ENCODE data around the gene EXOSC6. TPM values are rescaled to one million over a fixed set of nuclear protein-coding genes. Genes with fewer than 3 reads are reported as not detected.

EXOSC6 gene
- total and polyA plus RNA-seq, 2 of the 4 experiments (the other 2 are of a cell fraction): 5.8 to 7.0 TPM

DNA sequence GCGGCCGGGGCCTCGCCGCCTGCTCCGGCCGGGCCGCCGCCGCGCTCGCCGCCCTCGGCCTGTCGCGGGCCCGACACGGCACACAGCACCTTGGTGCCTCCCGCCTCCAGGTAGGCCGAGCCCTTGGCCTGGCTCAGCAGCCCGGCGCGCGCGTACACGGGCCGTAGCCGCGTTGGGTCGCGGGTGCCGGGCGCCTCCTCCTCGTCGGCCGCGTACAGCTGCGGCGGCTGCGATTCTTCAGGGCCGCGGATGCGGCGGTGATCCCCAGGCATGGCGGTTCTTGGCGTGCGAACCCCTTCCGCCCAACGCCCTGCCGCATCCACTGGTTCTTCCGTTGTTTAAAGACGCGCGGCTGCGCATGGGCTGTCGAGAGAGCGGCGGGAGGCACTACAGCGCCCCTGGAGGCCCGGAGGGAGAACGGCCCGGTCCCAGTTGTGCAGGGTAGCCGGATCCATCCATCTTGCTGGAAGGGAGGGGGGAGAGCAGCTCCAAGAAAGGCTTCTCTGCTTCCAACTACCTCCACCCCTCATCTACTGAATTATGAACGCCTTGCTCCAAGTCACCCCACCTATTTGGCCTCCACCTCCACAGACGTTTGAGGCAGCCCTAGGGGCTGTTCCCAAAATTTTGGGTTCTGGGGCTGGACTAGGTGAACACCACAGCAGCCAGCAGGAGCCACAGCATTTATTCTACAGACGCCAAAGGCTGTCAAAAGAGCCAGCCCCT is at the start of gene EXOSC6 (continued):
- TF ChIP-seq MAFK (IDR thresholded peaks at IDR 0.05; ENCODE audit: low read depth, low read length): no peak
- TF ChIP-seq CEBPB (IDR thresholded peaks at IDR 0.05; ENCODE audit: low read depth, low read length): no peak

- no peak for ATAC-seq (ENCODE audit: low read depth)
- peaks cover 3% of the 10 kb centered on the region; the same call in 1 of the 2 replicates for H3K4me1 ChIP-seq (ENCODE audit: control insufficient read depth, insufficient read depth, low read length)
- DNase-seq: no peak
- H3K9ac ChIP-seq (ENCODE audit: low read depth, low read length): no peak overlapping the region
- no peak overlapping the region for H2AK5ac ChIP-seq (ENCODE audit: low read depth, low read length)
- H3K4ac ChIP-seq (ENCODE audit: low read depth, low read length): no peak overlapping the region
- no peak overlapping the region for H2AK9ac ChIP-seq (replicated peaks; ENCODE audit: low read depth, low read length, poor library complexity)
- H3K4me2 ChIP-seq (ENCODE audit: low read depth, low read length): no peak overlapping the region
- ChIA-PET CTCF (no interaction called here), POLR2A (ENCODE audit: unreplicated experiment) (no interaction called here)
- no peak overlapping the region for H3K18ac ChIP-seq (ENCODE audit: low read depth, low read length)
- no peaks in the 10 kb centered on the region for H3K27me3 ChIP-seq (ENCODE audit: control insufficient read depth, insufficient read depth, low read length)
- BruUV-seq (replicated peaks): no TSS peak
- no peak overlapping the region for H3K4me3 ChIP-seq (ENCODE audit: insufficient read depth, low read depth, low read length)
- H2BK15ac ChIP-seq (ENCODE audit: low read depth, low read length): no peak overlapping the region
- H4K91ac ChIP-seq (ENCODE audit: insufficient read depth, low read depth, low read length): no peak overlapping the region
- H3K79me1 ChIP-seq (ENCODE audit: low read depth in 1 of 2, low read length in 2 of 2): peaks cover 17 to 48% of the 10 kb centered on the region in 2 experiments
- no peak overlapping the region for H2BK20ac ChIP-seq (ENCODE audit: low read depth, low read length)
- H2BK120ac ChIP-seq (ENCODE audit: low read depth, low read length): no peak overlapping the region
- intact Hi-C loops (cut with micrococcal nuclease) (no loop called here), in situ Hi-C loops (cut with MboI; ENCODE audit: low sequenced_read_pairs) (no loop called here), dilution Hi-C loops (cut with HindIII; ENCODE audit: low sequenced_read_pairs, unreplicated experiment) (no loop called here)
- no peak overlapping the region for H3K14ac ChIP-seq (replicated peaks; ENCODE audit: low read depth, low read length)
- H3K36me3 ChIP-seq (ENCODE audit: control insufficient read depth, insufficient read depth, low read length): no peaks in the 10 kb centered on the region
- H4K20me1 ChIP-seq (ENCODE audit: insufficient read depth, low read length): peaks cover 7% of the 10 kb centered on the region; the same call in 1 of the 2 replicates
- no CpG with 5 or more reads among the region's 1 CpG for WGBS, 2 experiments (ENCODE audit: extremely low coverage in 2 of 2, insufficient read length in 1 of 2)
- H3K27ac ChIP-seq (ENCODE audit: insufficient read depth, low read length): no peak overlapping the region
- H3K23ac ChIP-seq (ENCODE audit: low read depth, low read length): no peak overlapping the region
- H3K56ac ChIP-seq (ENCODE audit: extremely low read depth, insufficient read depth, low read length): no peak overlapping the region
- no peak overlapping the region for H4K8ac ChIP-seq (ENCODE audit: low read depth in 2 of 2, low read length in 2 of 2)
- no peaks in the 10 kb centered on the region; the same call in 1 of the 2 replicates for H3K9me3 ChIP-seq (ENCODE audit: control insufficient read depth, insufficient read depth, low read length)
- no peak overlapping the region for H2BK5ac ChIP-seq (ENCODE audit: low read depth, low read length, poor library complexity, severe bottlenecking)
- no peak overlapping the region for H4K5ac ChIP-seq (ENCODE audit: low read depth, low read length)
- peaks cover 5% of the 10 kb centered on the region for H3K9me1 ChIP-seq (ENCODE audit: insufficient read depth, low read length)
- no peak overlapping the region for H2AFZ ChIP-seq (replicated peaks; ENCODE audit: low read length, poor library complexity)
- no peak for TF ChIP-seq RAD21 (IDR thresholded peaks at IDR 0.05; ENCODE audit: low read length)
- no peak for TF ChIP-seq USF2 (IDR thresholded peaks at IDR 0.05; ENCODE audit: low read depth, low read length)
- no peak for TF ChIP-seq FOS (IDR thresholded peaks at IDR 0.05; ENCODE audit: low read depth, low read length)
- TF ChIP-seq BHLHE40 (IDR thresholded peaks at IDR 0.05; ENCODE audit: low read depth, low read length): no peak
- TF ChIP-seq CEBPB (IDR thresholded peaks at IDR 0.05; ENCODE audit: low read depth, low read length): no peak
- TF ChIP-seq MAZ (IDR thresholded peaks at IDR 0.05; ENCODE audit: borderline replicate concordance, low read depth, low read length): no peak
- no peak for TF ChIP-seq MXI1 (IDR thresholded peaks at IDR 0.05; ENCODE audit: borderline replicate concordance, low read depth, low read length)
- TF ChIP-seq, protein P1, sequence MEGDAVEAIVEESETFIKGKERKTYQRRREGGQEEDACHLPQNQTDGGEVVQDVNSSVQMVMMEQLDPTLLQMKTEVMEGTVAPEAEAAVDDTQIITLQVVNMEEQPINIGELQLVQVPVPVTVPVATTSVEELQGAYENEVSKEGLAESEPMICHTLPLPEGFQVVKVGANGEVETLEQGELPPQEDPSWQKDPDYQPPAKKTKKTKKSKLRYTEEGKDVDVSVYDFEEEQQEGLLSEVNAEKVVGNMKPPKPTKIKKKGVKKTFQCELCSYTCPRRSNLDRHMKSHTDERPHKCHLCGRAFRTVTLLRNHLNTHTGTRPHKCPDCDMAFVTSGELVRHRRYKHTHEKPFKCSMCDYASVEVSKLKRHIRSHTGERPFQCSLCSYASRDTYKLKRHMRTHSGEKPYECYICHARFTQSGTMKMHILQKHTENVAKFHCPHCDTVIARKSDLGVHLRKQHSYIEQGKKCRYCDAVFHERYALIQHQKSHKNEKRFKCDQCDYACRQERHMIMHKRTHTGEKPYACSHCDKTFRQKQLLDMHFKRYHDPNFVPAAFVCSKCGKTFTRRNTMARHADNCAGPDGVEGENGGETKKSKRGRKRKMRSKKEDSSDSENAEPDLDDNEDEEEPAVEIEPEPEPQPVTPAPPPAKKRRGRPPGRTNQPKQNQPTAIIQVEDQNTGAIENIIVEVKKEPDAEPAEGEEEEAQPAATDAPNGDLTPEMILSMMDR (conservative IDR thresholded peaks at IDR 0.05; ENCODE audit: low read depth, low read length): no peak
- TF ChIP-seq CHD1 (IDR thresholded peaks at IDR 0.05; ENCODE audit: low read depth, low read length): no peak
- TF ChIP-seq NFE2L2 (IDR thresholded peaks at IDR 0.05; ENCODE audit: low read depth, low read length): no peak
- TF ChIP-seq POLR2A (IDR thresholded peaks at IDR 0.05; ENCODE audit: low read depth, low read length): no peak
- no peak for TF ChIP-seq SMC3 (IDR thresholded peaks at IDR 0.05; ENCODE audit: low read depth, low read length)
- no peak for TF ChIP-seq MAFK (IDR thresholded peaks at IDR 0.05; ENCODE audit: low read depth, low read length)
- no peak for TF ChIP-seq RCOR1 (IDR thresholded peaks at IDR 0.05; ENCODE audit: insufficient replicate concordance, low read length)
These were observed 49.4 kb upstream of the EXOSC6 start for GRCh38 chr16:70301121-70301520.

All from IMR-90 (cell line).